H54 (cell line): Measurements from ENCODE around the gene KLHL40.
A peak's percentile ranks its signal among the peaks of the same experiment; 100 is the strongest.

Experiments
- DNase-seq: peaks from one replicate; pipeline ENCODE4 v3.0.0; 2011; ENCODE audit warnings: low spot score, mixed read lengths; ENCODE audit not compliant: insufficient read length
- FAIRE-seq: peaks from 3 replicates; lab custom pipeline; 2011; peaks lifted over from hg19 to GRCh38; lab: Jason Lieb, UNC
- POLR2A ChIP-seq: IDR thresholded peaks from 2 replicates; pipeline ENCODE4 v1.6.1; 2011; ENCODE audit warnings: low read depth, mild to moderate bottlenecking, low read length

KLHL40 gene

GRCh38 chr3:42653560-42654330, 31.6 kb upstream of the KLHL40 start, which contains the start of gene ZBTB47:
Gene ZBTB47, plus strand, starts transcription at chr3:42653697. Its CDS starts 4,659 bp downstream, at chr3:42658356.
- FAIRE-seq, result no peak
- no peak; the same call in 1 of the 2 replicates for TF ChIP-seq POLR2A
- DNase-seq, result no peak

GRCh38 chr3:42654331-42655201, 30.8 kb upstream of the KLHL40 start:
- peak; percentile 20; the same call in 1 of the 2 replicates for TF ChIP-seq POLR2A
- no peak for FAIRE-seq
- DNase-seq, result no peak

GRCh38 chr3:42655331-42655888, 29.9 kb upstream of the KLHL40 start:
- DNase-seq, result no peak

GRCh38 chr3:42655980-42656679, 29.2 kb upstream of the KLHL40 start:
- no peak for TF ChIP-seq POLR2A
- FAIRE-seq (no peak), DNase-seq (no peak)

More at GRCh38 chr3:42655331-42655888, 29.9 kb upstream of the KLHL40 start:
- no peak for TF ChIP-seq POLR2A
- FAIRE-seq, result no peak

GRCh38 chr3:42656680-42657610, 28.4 kb upstream of the KLHL40 start:
- no peak for TF ChIP-seq POLR2A
- DNase-seq, result no peak
- no peak for FAIRE-seq

- TF ChIP-seq POLR2A, result no peak
- no peak for FAIRE-seq
Measured at GRCh38 chr3:42657675-42658074, 27.7 kb upstream of the KLHL40 start.

GRCh38 chr3:42658091-42658770, 27.1 kb upstream of the KLHL40 start:
- TF ChIP-seq POLR2A, result no peak

More at GRCh38 chr3:42657675-42658074, 27.7 kb upstream of the KLHL40 start:
- no peak for DNase-seq

GRCh38 chr3:42658771-42659390, 26.5 kb upstream of the KLHL40 start:
- no peak for DNase-seq
- FAIRE-seq, result no peak
- no peak for TF ChIP-seq POLR2A

More at GRCh38 chr3:42658091-42658770, 27.1 kb upstream of the KLHL40 start:
- FAIRE-seq (no peak), DNase-seq (no peak)

GRCh38 chr3:42659451-42660130, 25.7 kb upstream of the KLHL40 start:
- FAIRE-seq (no peak), DNase-seq (no peak)
- no peak for TF ChIP-seq POLR2A

GRCh38 chr3:42660131-42660715, 25.1 kb upstream of the KLHL40 start:
- no peak for FAIRE-seq
- TF ChIP-seq POLR2A, result no peak
- DNase-seq, result no peak
